ENCODE measurements around the gene LGMN.

DNA sequence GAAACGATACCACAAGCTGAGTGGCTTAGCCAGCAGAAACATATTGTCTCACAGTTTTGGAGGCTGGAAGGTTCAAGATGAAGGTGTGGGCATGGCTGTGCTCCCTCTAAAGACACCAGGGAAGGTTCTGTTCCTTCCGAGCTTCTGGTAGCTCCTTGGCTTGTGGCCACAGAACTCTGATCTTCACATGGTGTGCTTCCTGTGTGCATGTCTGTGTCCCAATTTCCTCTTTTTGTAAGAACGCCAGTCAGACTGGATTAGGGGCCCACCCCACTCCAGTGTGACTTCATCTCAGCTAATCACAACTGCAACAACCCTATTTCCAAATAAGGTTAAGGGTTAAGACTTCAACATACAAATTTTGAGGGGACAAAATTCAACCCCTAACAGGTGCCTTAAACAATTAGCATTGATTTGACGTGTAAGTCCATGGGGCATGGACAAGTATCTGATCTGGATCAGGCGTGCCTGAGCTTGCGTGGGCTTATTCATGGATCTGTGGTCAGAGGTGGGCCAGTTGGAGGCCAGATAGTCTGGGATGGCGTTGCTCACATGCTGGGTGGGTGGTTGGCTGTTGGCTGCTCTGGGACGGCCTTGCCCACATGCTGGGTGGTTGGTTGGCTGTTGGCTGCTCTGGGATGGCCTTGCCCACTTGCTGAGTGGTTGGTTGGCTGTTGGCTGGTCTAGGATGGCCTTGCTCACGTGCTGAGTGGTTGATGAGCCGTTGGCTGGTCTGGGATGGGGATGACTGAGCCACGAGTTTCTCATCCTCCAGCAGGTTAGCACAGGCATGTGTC lies 88.5 kb downstream of the LGMN start:
- TF ChIP-seq CTCF (IDR thresholded peaks at IDR 0.05; ENCODE audit: low read depth, low read length, poor library complexity, severe bottlenecking) = no peak
- no peak for TF ChIP-seq EZH2phosphoT487 (IDR thresholded peaks at IDR 0.05; ENCODE audit: borderline replicate concordance, low read length)
